Thyroid gland (tissue), 4 donors: ENCODE results near the gene CEMIP2.

Experiments used
- POLR2A ChIP-seq, 2 donors: fragments of 450-650 bp; IDR thresholded peaks; one replicate each; pipeline ENCODE4 v1.6.1; 2017; ENCODE audit warnings: antibody characterized with exemption in 2 of 2, mild to moderate bottlenecking in 2 of 2, moderate library complexity in 1 of 2
- TF ChIP-seq, protein P1 (sequence below), 6 experiments: fragments of 200-600 bp in 3 of 6; fragments of 450-650 bp in 3 of 6; sonication (generic) in 3 of 6; IDR thresholded peaks; one replicate each; pipeline ENCODE4 v1.5.1; 2016 to 2019; ENCODE audit warnings: antibody characterized with exemption in 6 of 6, mild to moderate bottlenecking in 2 of 6, inconsistent platforms in 1 of 6, moderate library complexity in 1 of 6

GRCh38 chr9:71642056-71642455 is 126.3 kb downstream of the CEMIP2 start:
- TF ChIP-seq, protein P1, sequence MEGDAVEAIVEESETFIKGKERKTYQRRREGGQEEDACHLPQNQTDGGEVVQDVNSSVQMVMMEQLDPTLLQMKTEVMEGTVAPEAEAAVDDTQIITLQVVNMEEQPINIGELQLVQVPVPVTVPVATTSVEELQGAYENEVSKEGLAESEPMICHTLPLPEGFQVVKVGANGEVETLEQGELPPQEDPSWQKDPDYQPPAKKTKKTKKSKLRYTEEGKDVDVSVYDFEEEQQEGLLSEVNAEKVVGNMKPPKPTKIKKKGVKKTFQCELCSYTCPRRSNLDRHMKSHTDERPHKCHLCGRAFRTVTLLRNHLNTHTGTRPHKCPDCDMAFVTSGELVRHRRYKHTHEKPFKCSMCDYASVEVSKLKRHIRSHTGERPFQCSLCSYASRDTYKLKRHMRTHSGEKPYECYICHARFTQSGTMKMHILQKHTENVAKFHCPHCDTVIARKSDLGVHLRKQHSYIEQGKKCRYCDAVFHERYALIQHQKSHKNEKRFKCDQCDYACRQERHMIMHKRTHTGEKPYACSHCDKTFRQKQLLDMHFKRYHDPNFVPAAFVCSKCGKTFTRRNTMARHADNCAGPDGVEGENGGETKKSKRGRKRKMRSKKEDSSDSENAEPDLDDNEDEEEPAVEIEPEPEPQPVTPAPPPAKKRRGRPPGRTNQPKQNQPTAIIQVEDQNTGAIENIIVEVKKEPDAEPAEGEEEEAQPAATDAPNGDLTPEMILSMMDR (IDR thresholded peaks at IDR 0.05) = no peak
- no peak for TF ChIP-seq POLR2A (IDR thresholded peaks at IDR 0.05)
